Loucy (cell line): ENCODE data around the gene NHSL2.

ENCODE experiments used
- EZH2phosphoT487 ChIP-seq: fragments of 200-600 bp; IDR thresholded peaks from 2 replicates; pipeline ENCODE4 v1.6.1; 2018; ENCODE audit warnings: antibody characterized with exemption, mild to moderate bottlenecking, moderate library complexity, borderline replicate concordance
- TF ChIP-seq, protein P1 (sequence below): fragments of 200-600 bp; sonication (generic); conservative IDR thresholded peaks from 2 replicates; pipeline ENCODE4 v1.5.1; 2014; ENCODE audit warnings: mild to moderate bottlenecking, antibody characterized with exemption, low read length

DNA sequence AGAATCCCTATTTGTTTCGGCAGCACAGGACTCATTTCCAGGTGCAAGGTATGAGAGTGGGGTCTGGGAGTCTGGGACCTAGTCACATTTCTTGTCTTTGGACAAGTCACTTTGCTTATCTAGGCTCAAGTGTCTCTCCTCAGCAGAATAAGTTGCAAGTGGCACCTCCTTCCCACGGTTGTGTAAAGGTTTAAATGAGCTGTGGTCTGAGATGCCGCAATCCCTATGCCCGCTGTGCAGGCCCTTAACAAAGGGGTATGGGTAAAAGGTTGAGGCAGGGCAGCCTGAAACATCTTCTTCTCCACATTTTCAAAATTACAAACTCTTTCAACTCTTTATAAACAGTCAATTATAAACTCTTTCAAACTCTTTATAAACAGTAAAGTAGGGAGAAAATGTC, 127.4 kb downstream of the NHSL2 start:
- TF ChIP-seq, protein P1, sequence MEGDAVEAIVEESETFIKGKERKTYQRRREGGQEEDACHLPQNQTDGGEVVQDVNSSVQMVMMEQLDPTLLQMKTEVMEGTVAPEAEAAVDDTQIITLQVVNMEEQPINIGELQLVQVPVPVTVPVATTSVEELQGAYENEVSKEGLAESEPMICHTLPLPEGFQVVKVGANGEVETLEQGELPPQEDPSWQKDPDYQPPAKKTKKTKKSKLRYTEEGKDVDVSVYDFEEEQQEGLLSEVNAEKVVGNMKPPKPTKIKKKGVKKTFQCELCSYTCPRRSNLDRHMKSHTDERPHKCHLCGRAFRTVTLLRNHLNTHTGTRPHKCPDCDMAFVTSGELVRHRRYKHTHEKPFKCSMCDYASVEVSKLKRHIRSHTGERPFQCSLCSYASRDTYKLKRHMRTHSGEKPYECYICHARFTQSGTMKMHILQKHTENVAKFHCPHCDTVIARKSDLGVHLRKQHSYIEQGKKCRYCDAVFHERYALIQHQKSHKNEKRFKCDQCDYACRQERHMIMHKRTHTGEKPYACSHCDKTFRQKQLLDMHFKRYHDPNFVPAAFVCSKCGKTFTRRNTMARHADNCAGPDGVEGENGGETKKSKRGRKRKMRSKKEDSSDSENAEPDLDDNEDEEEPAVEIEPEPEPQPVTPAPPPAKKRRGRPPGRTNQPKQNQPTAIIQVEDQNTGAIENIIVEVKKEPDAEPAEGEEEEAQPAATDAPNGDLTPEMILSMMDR: no peak
- no peak for TF ChIP-seq EZH2phosphoT487
